GM13977 (cell line): ENCODE results near the gene BUB3.
A peak's percentile ranks its signal among the peaks of the same experiment; 100 is the strongest.

Experiments used
- DNase-seq: peaks from one replicate; pipeline ENCODE4 v3.0.0; 2012; ENCODE audit warnings: low spot score
- CTCF ChIP-seq: IDR thresholded peaks from 2 replicates; pipeline ENCODE4 v1.5.1; 2012; ENCODE audit warnings: mild to moderate bottlenecking, control low read depth; ENCODE audit not compliant: insufficient read depth; ENCODE audit errors: extremely low read depth, missing control alignments
- in situ Hi-C: fragments of 300-500 bp; cut with MboI; formaldehyde crosslinking; loops from one replicate; pipeline ENCODE4 v1.12.0; 2022; ENCODE audit warnings: low sequenced_read_pairs, low pct_unique_long_range_greater_than_20kb, mixed read lengths, inconsistent platforms; ENCODE audit not compliant: unreplicated experiment

BUB3 gene

GRCh38 chr10:123141791-123142700 is 12.2 kb upstream of the BUB3 start:
- peak; percentile 37 for DNase-seq
- no peak for TF ChIP-seq CTCF
- in situ Hi-C loops = no loop called here

GRCh38 chr10:123142701-123143161 is 11.5 kb upstream of the BUB3 start:
- in situ Hi-C loops = no loop called here
- TF ChIP-seq CTCF = no peak
- peak; percentile 46 for DNase-seq

GRCh38 chr10:123143162-123143824 is 10.9 kb upstream of the BUB3 start:
- TF ChIP-seq CTCF = no peak
- peak; percentile 39 for DNase-seq
- in situ Hi-C loops = no loop called here

GRCh38 chr10:123143825-123144168 is 10.4 kb upstream of the BUB3 start:
- no peak for TF ChIP-seq CTCF
- DNase-seq = no peak
- in situ Hi-C loops = no loop called here

GRCh38 chr10:123144697-123145541 is 9.3 kb upstream of the BUB3 start:
- TF ChIP-seq CTCF = peak; percentile 29
- in situ Hi-C loops = no loop called here
- DNase-seq = peak; percentile 49

GRCh38 chr10:123145542-123146012 is 8.6 kb upstream of the BUB3 start:
- TF ChIP-seq CTCF = no peak
- in situ Hi-C loops = no loop called here
- DNase-seq = no peak
